Activated CD8-positive, alpha-beta memory T cell treated with anti-CD3 and anti-CD28 coated beads, Interleukin-2, amount 50 U/mL, for 1 hour (primary cell): ENCODE results near the gene EDEM2.
A peak's percentile ranks its signal among the peaks of the same experiment; 100 is the strongest.
"Not testable (repeated sequence)": the region's sequence is repeated elsewhere in the genome, so short reads cannot be mapped to it uniquely, and the experiment has no call there.

ENCODE experiments used
- DNase-seq: peaks from one replicate; pipeline ENCODE4 v3.0.0-alpha.2; 2020; ENCODE audit errors: extremely low read depth

The EDEM2 gene

GRCh38 chr20:35129647-35130069, 17.5 kb downstream of the EDEM2 start:
- DNase-seq = no peak

GRCh38 chr20:35125753-35126152, 21.4 kb downstream of the EDEM2 start:
- no peak for DNase-seq

- DNase-seq = no peak
Observed at GRCh38 chr20:35122756-35123405, 24.3 kb downstream of the EDEM2 start.

- DNase-seq = no peak
Observed at GRCh38 chr20:35121186-35121585, 25.9 kb downstream of the EDEM2 start.

GRCh38 chr20:35120012-35120701, 27.0 kb downstream of the EDEM2 start:
- DNase-seq = no peak

- no peak for DNase-seq
Observed at GRCh38 chr20:35117629-35118028, 29.5 kb downstream of the EDEM2 start.

- no peak for DNase-seq
Observed at GRCh38 chr20:35117196-35117595, 29.9 kb downstream of the EDEM2 start.

GRCh38 chr20:35116258-35116657, 30.9 kb downstream of the EDEM2 start:
- DNase-seq = no peak

- no peak for DNase-seq
Observed at GRCh38 chr20:35115606-35116005, 31.5 kb downstream of the EDEM2 start.

- not testable (repeated sequence) for DNase-seq
Observed at GRCh38 chr20:35112276-35112675, 34.9 kb downstream of the EDEM2 start.

GRCh38 chr20:35111141-35111888, 35.8 kb downstream of the EDEM2 start:
- DNase-seq = no peak

GRCh38 chr20:35108921-35109320, 38.2 kb downstream of the EDEM2 start:
- no peak for DNase-seq

GRCh38 chr20:35106827-35107380, 40.2 kb downstream of the EDEM2 start:
- no peak for DNase-seq

GRCh38 chr20:35104685-35105295, 42.3 kb downstream of the EDEM2 start:
- DNase-seq = no peak

- DNase-seq = no peak
Observed at GRCh38 chr20:35101620-35102019, 45.5 kb downstream of the EDEM2 start.

- DNase-seq = no peak
Observed at GRCh38 chr20:35093267-35093884, 53.8 kb downstream of the EDEM2 start.

- DNase-seq = peak; percentile 56
Observed at GRCh38 chr20:35092524-35093266, 54.4 kb downstream of the EDEM2 start, which contains the start of gene TRPC4AP. TRPC4AP (minus strand) TSS chr20:35092807; CDS start chr20:35092781, 26 bp downstream.

GRCh38 chr20:35091816-35092523, 55.2 kb downstream of the EDEM2 start:
- DNase-seq = no peak

- no peak for DNase-seq
Observed at GRCh38 chr20:35088231-35089145, 58.6 kb downstream of the EDEM2 start.
